H1 (cell line): ENCODE data around the gene HOXB4. TPM values are rescaled to one million over a fixed set of nuclear protein-coding genes. Genes with fewer than 3 reads are reported as not detected.

Experiments
- CTCF ChIA-PET: fragments of 300-600 bp; sonication (Branson Sonifier 250); formaldehyde crosslinking; loops from one replicate; lab custom pipeline; 2021; ENCODE audit not compliant: partially characterized antibody; lab: Charles Lee
- POLR2A ChIA-PET: fragments of 300-600 bp; sonication (Branson Sonifier 250); formaldehyde crosslinking; loops from one replicate; lab custom pipeline; 2021; ENCODE audit warnings: inconsistent platforms; ENCODE audit not compliant: partially characterized antibody; lab: Charles Lee
- DNase-seq, 2 experiments: peaks; one replicate each; pipeline versions ENCODE4 v3.0.0 to v3.0.0-alpha.2; 2010 to 2022; ENCODE audit warnings: low spot score in 2 of 2, low read depth in 1 of 2, mixed read lengths in 1 of 2
- FAIRE-seq: peaks from 2 replicates; lab custom pipeline; 2011; peaks lifted over from hg19 to GRCh38; lab: Jason Lieb, UNC
- H2AFZ ChIP-seq: 2 replicates; pipeline ENCODE4 v1.8.1; 2012; ENCODE audit warnings: low read length, inconsistent platforms
- H2AK5ac ChIP-seq: 2 replicates; pipeline ENCODE4 v1.6.1; 2013; ENCODE audit warnings: low read depth, low read length
- H2BK120ac ChIP-seq: replicated peaks from 2 replicates; pipeline ENCODE3; 2013; ENCODE audit warnings: low read depth, low read length, inconsistent platforms
- H2BK12ac ChIP-seq: 2 replicates; pipeline ENCODE4 v1.6.1; 2013; ENCODE audit warnings: low read depth, low read length
- H2BK15ac ChIP-seq: 2 replicates; pipeline ENCODE4 v1.6.1; 2013; ENCODE audit warnings: low read length
- H2BK20ac ChIP-seq: 2 replicates; pipeline ENCODE4 v1.6.1; 2013; ENCODE audit warnings: low read length
- H2BK5ac ChIP-seq: 2 replicates; pipeline ENCODE4 v1.6.1; 2013; ENCODE audit warnings: low read depth, low read length
- H3K14ac ChIP-seq: 2 replicates; pipeline ENCODE4 v1.6.1; 2013; ENCODE audit warnings: inconsistent platforms; ENCODE audit not compliant: insufficient read length
- H3K18ac ChIP-seq: 2 replicates; pipeline ENCODE4 v1.6.1; 2013; ENCODE audit warnings: low read length; ENCODE audit errors: extremely low read depth
- H3K23ac ChIP-seq: 2 replicates; pipeline ENCODE4 v1.6.1; 2013; ENCODE audit warnings: inconsistent platforms; ENCODE audit not compliant: insufficient read length
- H3K23me2 ChIP-seq: 2 replicates; pipeline ENCODE4 v1.6.1; 2013; ENCODE audit warnings: low read depth, low read length
- H3K27ac ChIP-seq: 2 replicates; pipeline ENCODE4 v1.6.1; 2011; ENCODE audit warnings: low read depth, low read length, inconsistent platforms
- H3K27me3 ChIP-seq, 4 experiments: replicated peaks in 1 of 4; 1 replicate in 1 of 4; 2 replicates in 3 of 4; pipeline versions ENCODE4 v1.6.1 to v1.8.1; 2011 to 2013; ENCODE audit warnings: low read length in 3 of 4, mild to moderate bottlenecking in 3 of 4, inconsistent platforms in 2 of 4, mixed read lengths in 2 of 4, moderate library complexity in 1 of 4; ENCODE audit not compliant: control insufficient read depth in 3 of 4, insufficient read depth in 3 of 4; ENCODE audit errors: extremely low read depth in 1 of 4
- H3K36me3 ChIP-seq, 4 experiments: 2 replicates each; pipeline versions ENCODE4 v1.6.1 to v1.8.1; 2011 to 2013; ENCODE audit warnings: mild to moderate bottlenecking in 4 of 4, low read length in 3 of 4, moderate library complexity in 2 of 4, control low read depth in 1 of 4, inconsistent platforms in 1 of 4; ENCODE audit not compliant: insufficient read depth in 4 of 4, control insufficient read depth in 2 of 4
- H3K4ac ChIP-seq: replicated peaks from 2 replicates; pipeline ENCODE3; 2013; ENCODE audit warnings: low read length, low read depth, mixed read lengths, inconsistent platforms; ENCODE audit not compliant: insufficient read length
- H3K4me1 ChIP-seq, 4 experiments: replicated peaks in 1 of 4; 1 replicate in 1 of 4; 2 replicates in 3 of 4; pipeline versions ENCODE4 v1.6.1 to v1.8.1; 2011 to 2013; ENCODE audit warnings: low read length in 3 of 4, inconsistent platforms in 2 of 4, mixed read lengths in 1 of 4; ENCODE audit not compliant: insufficient read depth in 4 of 4, control insufficient read depth in 3 of 4
- H3K4me2 ChIP-seq, 2 experiments: 2 replicates each; pipeline versions ENCODE4 v1.6.1 to v1.8.1; 2011 to 2013; ENCODE audit warnings: low read depth in 2 of 2, low read length in 2 of 2, control low read depth in 1 of 2, inconsistent platforms in 1 of 2, mild to moderate bottlenecking in 1 of 2; ENCODE audit not compliant: insufficient read depth in 1 of 2
- H3K4me3 ChIP-seq, 4 experiments: fragments of 200-600, 300-600 bp in 1 of 4; sonication (generic), shearing (Covaris generic), sonication (Bioruptor Twin) in 1 of 4; 2 replicates each; pipeline versions ENCODE4 v1.5.1 to v1.8.1; 2011 to 2016; ENCODE audit warnings: low read length in 4 of 4, low read depth in 3 of 4, control low read depth in 2 of 4, inconsistent platforms in 2 of 4, mild to moderate bottlenecking in 2 of 4, mixed read lengths in 1 of 4, moderate library complexity in 1 of 4; ENCODE audit not compliant: insufficient read depth in 2 of 4; ENCODE audit errors: extremely low read depth in 1 of 4
- H3K56ac ChIP-seq: replicated peaks from 2 replicates; pipeline ENCODE3; 2013; ENCODE audit warnings: low read depth, mild to moderate bottlenecking, mixed read lengths, low read length, inconsistent platforms; ENCODE audit not compliant: insufficient read length
- H3K79me1 ChIP-seq: 2 replicates; pipeline ENCODE4 v1.6.1; 2013; ENCODE audit warnings: low read depth, low read length, control low read depth
- H3K79me2 ChIP-seq, 2 experiments: 2 replicates each; pipeline versions ENCODE4 v1.6.1 to v1.8.1; 2012 to 2013; ENCODE audit warnings: low read length in 2 of 2, mild to moderate bottlenecking in 2 of 2, inconsistent platforms in 1 of 2; ENCODE audit not compliant: insufficient read depth in 2 of 2, control insufficient read depth in 1 of 2
- H3K9ac ChIP-seq, 4 experiments: replicated peaks in 1 of 4; 1 replicate in 1 of 4; 2 replicates in 3 of 4; pipeline versions ENCODE4 v1.6.1 to v1.8.1; 2011 to 2013; ENCODE audit warnings: low read depth in 3 of 4, low read length in 3 of 4, control low read depth in 2 of 4, mild to moderate bottlenecking in 2 of 4, moderate library complexity in 2 of 4, inconsistent platforms in 1 of 4; ENCODE audit errors: extremely low read depth in 1 of 4
- H3K9me3 ChIP-seq, 2 experiments: 2 replicates each; pipeline versions ENCODE4 v1.6.1 to v1.8.1; 2012 to 2013; ENCODE audit warnings: mild to moderate bottlenecking in 2 of 2, moderate library complexity in 2 of 2, control low read depth in 1 of 2, inconsistent platforms in 1 of 2, low read depth in 1 of 2, low read length in 1 of 2, mixed read lengths in 1 of 2; ENCODE audit not compliant: insufficient read depth in 2 of 2
- H4K20me1 ChIP-seq, 2 experiments: replicated peaks in 1 of 2; 2 replicates each; pipeline versions ENCODE3 to v1.8.1; 2011 to 2013; ENCODE audit warnings: inconsistent platforms in 2 of 2, low read length in 2 of 2, mild to moderate bottlenecking in 1 of 2; ENCODE audit not compliant: insufficient read depth in 2 of 2, control insufficient read depth in 1 of 2
- H4K5ac ChIP-seq: 2 replicates; pipeline ENCODE4 v1.6.1; 2013; ENCODE audit warnings: low read length, low read depth, mixed read lengths, inconsistent platforms; ENCODE audit not compliant: insufficient read length
- H4K8ac ChIP-seq: 2 replicates; pipeline ENCODE4 v1.8.0; 2013; ENCODE audit warnings: mild to moderate bottlenecking, moderate library complexity, low read length, inconsistent platforms; ENCODE audit not compliant: insufficient read depth; ENCODE audit errors: extremely low read depth
- H4K91ac ChIP-seq: replicated peaks from 2 replicates; pipeline ENCODE3; 2013; ENCODE audit warnings: low read length, mixed read lengths, inconsistent platforms; ENCODE audit not compliant: insufficient read length
- ATF2 ChIP-seq: IDR thresholded peaks from 2 replicates; pipeline ENCODE4 v1.6.1; 2012; ENCODE audit warnings: low read length, inconsistent platforms
- ATF3 ChIP-seq: IDR thresholded peaks from 2 replicates; pipeline ENCODE4 v1.6.1; 2011; ENCODE audit warnings: low read depth, mild to moderate bottlenecking, low read length; ENCODE audit not compliant: insufficient read depth
- CTBP2 ChIP-seq: IDR thresholded peaks from 2 replicates; pipeline ENCODE4 v1.7.0; 2011; ENCODE audit warnings: borderline replicate concordance, mild to moderate bottlenecking, moderate library complexity, mixed read lengths, low read length; ENCODE audit not compliant: insufficient read depth, insufficient read length
- KDM1A ChIP-seq: fragments of 200-600, 300-600 bp; sonication (generic); IDR thresholded peaks from 2 replicates; pipeline ENCODE4 v1.7.1; 2016; ENCODE audit warnings: mild to moderate bottlenecking, low read length, borderline replicate concordance
- KDM4A ChIP-seq: IDR thresholded peaks from one replicate; pipeline ENCODE4 v1.7.1; 2012; ENCODE audit warnings: low read depth, mild to moderate bottlenecking, moderate library complexity, low read length, inconsistent platforms; ENCODE audit not compliant: severe bottlenecking
- RNF2 ChIP-seq: fragments of 200-900, 300-1000 bp; sonication (generic); IDR thresholded peaks from 2 replicates; pipeline ENCODE4 v1.7.1; 2016; ENCODE audit warnings: borderline replicate concordance, low read depth, mild to moderate bottlenecking, antibody characterized with exemption, low read length; ENCODE audit not compliant: poor library complexity, severe bottlenecking; ENCODE audit errors: missing control alignments
- RXRA ChIP-seq: IDR thresholded peaks from 2 replicates; pipeline ENCODE4 v1.6.1; 2011; ENCODE audit warnings: low read depth, mild to moderate bottlenecking, low read length, moderate library complexity; ENCODE audit not compliant: insufficient read depth
- SP1 ChIP-seq: IDR thresholded peaks from 2 replicates; pipeline ENCODE4 v1.6.1; 2011; ENCODE audit warnings: low read depth, low read length
- TAF1 ChIP-seq: IDR thresholded peaks from 2 replicates; pipeline ENCODE4 v1.6.1; 2011; ENCODE audit warnings: mild to moderate bottlenecking, low read depth, low read length
- YY1 ChIP-seq: IDR thresholded peaks from 2 replicates; pipeline ENCODE4 v1.6.1; 2011; ENCODE audit warnings: low read depth, mild to moderate bottlenecking, low read length
- WGBS, 2 experiments: shearing (Covaris generic) in 1 of 2; methylation state at CpG; one replicate each; pipeline versions ENCODE4 v1.1.6 to v1.1.7; 2013 to 2015; ENCODE audit warnings: low lambda C conversion rate in 2 of 2, mixed read lengths in 2 of 2, inconsistent platforms in 1 of 2, low coverage in 1 of 2, missing lambda C conversion rate in 1 of 2; ENCODE audit not compliant: insufficient replicate concordance in 2 of 2, insufficient coverage in 1 of 2, insufficient read length in 1 of 2; ENCODE audit errors: extremely low coverage in 1 of 2, missing lambda C conversion rate in 1 of 2; 5-methylcytosine and 5-hydroxymethylcytosine counted together
- polyA plus RNA-seq, 7 experiments: library from polyadenylated mRNA; depleted of rRNA in 3 of 7; stranded (reverse) in 5 of 7; unstranded in 2 of 7; fragments of >200 nt in 5 of 7; fragments of 200-250 nt in 2 of 7; gene quantifications; 1 replicate in 5 of 7; 2 replicates in 1 of 7; 4 replicates in 1 of 7; pipeline versions ENCODE4 v1.2.1 to v1.2.3, GENCODE V29; 2011 to 2013; ENCODE audit warnings: missing spikeins in 2 of 7, mixed read lengths in 2 of 7
- total RNA-seq: library from RNA; stranded (reverse); fragmentation: NEBNext Ultra II Directional; extraction: Animal tissue kit (Norgen Biotek cat#: 25700); gene quantifications from 2 replicates; pipeline ENCODE4 v1.2.1, GENCODE V29; 2021

HOXB4 gene
- total and polyA plus RNA-seq, 2 of the 8 experiments (the other 6 are each of a cell fraction or from before 2014, with no cell fraction given) = not detected

- WGBS, 2 experiments = 13% methylated on average over 31 of the region's 33 CpGs; no CpG with 5 or more reads in 1 of the 2 experiments
- H4K20me1 ChIP-seq = peaks cover 31 to 40% of the 10 kb centered on the region in 2 experiments
- H3K4ac ChIP-seq = no peak overlapping the region
- H4K8ac ChIP-seq = no peak overlapping the region
- H3K27ac ChIP-seq = no peak overlapping the region
- H3K79me2 ChIP-seq = no peaks in the 10 kb centered on the region
- no peak for DNase-seq
- POLR2A ChIA-PET = interaction anchor here (1.3 kb wide), 1 partner anchor 259 kb away, joined by 3 read pairs; no protein-coding TSS in a partner anchor
- no peak overlapping the region for H3K23ac ChIP-seq
- H3K23me2 ChIP-seq = no peaks in the 10 kb centered on the region; the same call in 1 of the 2 replicates
- H4K5ac ChIP-seq = no peak overlapping the region
- no peak overlapping the region for H2AK5ac ChIP-seq
- peaks cover 0 to 3% (median 0%) of the 10 kb centered on the region in 4 experiments; a peak in 1 of 8 replicates for H3K36me3 ChIP-seq
- H3K27me3 ChIP-seq = peaks cover 95 to 100% (median 99%) of the 10 kb centered on the region in 4 experiments
- H2BK15ac ChIP-seq = no peak overlapping the region
- CTCF ChIA-PET = interaction anchor here (0.9 to 7.0 kb wide), 17 partner anchors 23 to 364 kb away, joined by 3 to 53 read pairs (median 8); partner anchors contain the start of gene HOXB9
- H2BK20ac ChIP-seq = no peak overlapping the region
- no peak overlapping the region for H2BK120ac ChIP-seq
- FAIRE-seq = no peak
- H3K4me1 ChIP-seq = peaks cover 0 to 11% (median 3%) of the 10 kb centered on the region in 4 experiments; a peak in 5 of 7 replicates
- no peaks in the 10 kb centered on the region for H3K79me1 ChIP-seq
- H3K18ac ChIP-seq = no peak overlapping the region
- H2AFZ ChIP-seq = no peak overlapping the region
- H3K9ac ChIP-seq = no peak overlapping the region
- no peak overlapping the region for H4K91ac ChIP-seq
- no peak overlapping the region for H3K14ac ChIP-seq
- no peak overlapping the region for H2BK12ac ChIP-seq
- no peak overlapping the region for H3K4me3 ChIP-seq
- H3K4me2 ChIP-seq = no peak overlapping the region
- H3K9me3 ChIP-seq = no peaks in the 10 kb centered on the region; a peak in 1 of 4 replicates
- H3K56ac ChIP-seq = no peak overlapping the region
- H2BK5ac ChIP-seq = no peak overlapping the region
- TF ChIP-seq CTBP2 (no peak), KDM4A (no peak), RXRA (no peak), RNF2 (peak; percentile 86), YY1 (no peak), TAF1 (no peak), ATF2 (no peak), SP1 (no peak), KDM1A (no peak), ATF3 (no peak)
Measured at GRCh38 chr17:48592057-48592514, 13.9 kb upstream of the HOXB4 start.
